Metanephros (tissue), 1 donor: ENCODE results near the gene HMGN2. TPM values are rescaled to one million over a fixed set of nuclear protein-coding genes. Genes with fewer than 3 reads are reported as not detected.

Source experiments
- total RNA-seq: library from RNA; depleted of rRNA; stranded (reverse); fragments of >200 nt; gene quantifications from one replicate; pipeline ENCODE4 v1.2.3, GENCODE V29; 2014

Gene HMGN2
- 282 TPM for total RNA-seq

DNA sequence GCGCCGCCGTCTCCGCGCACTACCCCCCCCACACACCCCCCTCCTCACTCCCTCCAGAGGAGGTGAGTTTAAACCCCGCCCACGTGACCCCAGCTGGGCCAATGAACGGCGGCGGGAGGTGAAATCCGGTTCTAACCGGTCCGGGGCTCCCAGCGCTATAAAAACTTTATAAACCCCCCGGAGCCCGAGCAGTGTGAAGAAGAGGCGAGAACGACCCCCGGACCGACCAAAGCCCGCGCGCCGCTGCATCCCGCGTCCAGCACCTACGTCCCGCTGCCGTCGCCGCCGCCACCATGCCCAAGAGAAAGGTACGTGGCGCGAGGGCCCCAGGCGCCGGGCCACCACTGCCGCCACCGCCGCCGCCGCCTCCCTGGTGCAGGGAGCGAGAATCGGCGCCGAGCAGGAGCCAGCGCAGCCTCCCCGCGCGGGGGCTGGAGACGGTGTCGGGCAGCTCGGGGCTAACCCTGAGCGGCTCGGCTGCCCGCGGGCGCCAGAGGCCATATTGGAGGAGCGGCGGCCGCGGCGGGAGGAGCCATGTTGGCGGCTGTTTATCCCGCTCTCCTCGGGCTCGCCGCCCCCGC is at the start of gene HMGN2:
HMGN2 (plus strand) TSS at position 121 of the 581 bp plus-strand sequence; CDS start at position 294, 173 bp downstream.

GRCh38 chr1:26431979-26432695 is 40.1 kb upstream of the HMGN2 start, which contains the start of gene DHDDS:
TSS of gene DHDDS (plus strand) at chr1:26432321. CDS start at chr1:26432946, 625 bp downstream.

Other genes starting within 250 kb of the HMGN2 start
- gene CEP85, start 238.2 kb upstream of the HMGN2 start, total RNA-seq: 17.0 TPM
- gene SH3BGRL3, start 192.4 kb upstream of the HMGN2 start, total RNA-seq: 20.8 TPM
- 19.4 TPM for gene UBXN11, start 165.8 kb upstream of the HMGN2 start, total RNA-seq
- gene CD52, start 154.5 kb upstream of the HMGN2 start, total RNA-seq: 7.6 TPM
- gene CRYBG2, start 118.3 kb upstream of the HMGN2 start, total RNA-seq: 0.29 TPM
- gene ZNF683, start 99.7 kb upstream of the HMGN2 start, total RNA-seq: not detected
- gene LIN28A, start 61.6 kb upstream of the HMGN2 start, total RNA-seq: not detected
- gene DHDDS, start 40.1 kb upstream of the HMGN2 start, total RNA-seq: 25.5 TPM
- 32.4 TPM for gene RPS6KA1, start 57.3 kb downstream of the HMGN2 start, total RNA-seq
- 76.7 TPM for gene ARID1A, start 223.6 kb downstream of the HMGN2 start, total RNA-seq